Sigmoid colon (tissue), 7 donors: Measurements from ENCODE around the gene ZNF669. TPM values are rescaled to one million over a fixed set of nuclear protein-coding genes. Genes with fewer than 3 reads are reported as not detected.

Experiments used
- DNase-seq: peaks from one replicate; pipeline ENCODE4 v3.0.0-alpha.2; 2019
- H3K27ac ChIP-seq, 4 donors: fragments of 200-600 bp; sonication (generic); one replicate each; pipeline ENCODE4 v1.5.1; 2016 to 2019; ENCODE audit warnings: mild to moderate bottlenecking in 1 of 4
- H3K27me3 ChIP-seq, 3 donors: fragments of 200-600 bp; sonication (generic); one replicate each; pipeline ENCODE4 v1.5.1; 2019; ENCODE audit warnings: mild to moderate bottlenecking in 1 of 3
- H3K36me3 ChIP-seq, 4 donors: fragments of 200-600 bp; sonication (generic); one replicate each; pipeline ENCODE4 v1.5.1; 2016 to 2019
- H3K4me1 ChIP-seq, 4 donors: fragments of 200-600 bp; sonication (generic); one replicate each; pipeline ENCODE4 v1.5.1; 2017 to 2019
- H3K4me3 ChIP-seq, 4 donors: fragments of 200-600 bp; sonication (generic); one replicate each; pipeline ENCODE4 v1.5.1; 2017 to 2019; ENCODE audit warnings: mild to moderate bottlenecking in 2 of 4, moderate library complexity in 1 of 4
- H3K9me3 ChIP-seq, 4 donors: fragments of 200-600 bp in 3 of 4; sonication (generic) in 3 of 4; one replicate each; pipeline versions ENCODE4 v1.5.1 to v1.6.1; 2013 to 2019
- CTCF ChIP-seq, 4 experiments: fragments of 450-650 bp in 3 of 4; fragments of 200-600 bp in 1 of 4; IDR thresholded peaks; one replicate each; pipeline ENCODE4 v1.5.1; 2016 to 2019; ENCODE audit warnings: antibody characterized with exemption in 4 of 4, mild to moderate bottlenecking in 3 of 4, moderate library complexity in 2 of 4
- EP300 ChIP-seq, 4 donors: sonication (generic); formaldehyde crosslinking; IDR thresholded peaks; one replicate each; pipeline ENCODE4 v1.6.1; 2017; ENCODE audit warnings: antibody characterized with exemption in 4 of 4
- POLR2A ChIP-seq, 2 donors: fragments of 450-650 bp; IDR thresholded peaks; one replicate each; pipeline ENCODE4 v1.6.1; 2016; ENCODE audit warnings: antibody characterized with exemption in 2 of 2, mild to moderate bottlenecking in 2 of 2, moderate library complexity in 2 of 2
- POLR2AphosphoS5 ChIP-seq, 4 donors: sonication (generic); formaldehyde crosslinking; IDR thresholded peaks; one replicate each; pipeline ENCODE4 v1.6.1; 2017; ENCODE audit warnings: antibody characterized with exemption in 4 of 4
- WGBS, 2 donors: extraction: QIAGEN DNeasy Blood & Tissue Kit; methylation state at CpG; one replicate each; pipeline ENCODE4 v1.1.7; 2013; 5-methylcytosine and 5-hydroxymethylcytosine counted together
- intact Hi-C: fragments of 100-400 bp; cut with DNase I; formaldehyde crosslinking; loops from one replicate; pipeline ENCODE4 v1.15.1; 2023
- polyA plus RNA-seq, 3 donors: library from polyadenylated mRNA; stranded (reverse); fragments of 200-250 nt; gene quantifications; one replicate each; pipeline ENCODE4 v1.2.3, GENCODE V29; 2013
- total RNA-seq, 4 donors: library from RNA; depleted of rRNA; stranded (reverse); fragments of >200 nt; gene quantifications; one replicate each; pipeline ENCODE4 v1.1.0, GENCODE V29; 2016
- donor health status: healthy with polysubstance abuse.
- donor health status: Bipolar disorder and iron deficiency.
- donor health status: healthy.

ZNF669 gene
- total and polyA plus RNA-seq, 7 donors = 3.6 to 5.8 (median 4.8) TPM

GRCh38 chr1:247110627-247111258 is 6.6 kb upstream of the ZNF669 start:
- no peak for DNase-seq
- no peaks in the 10 kb centered on the region for H3K9me3 ChIP-seq
- H3K4me1 ChIP-seq = peaks cover 0 to 23% (median 15%) of the 10 kb centered on the region in 4 donors
- peak overlapping the region; percentile 85 to 91 (median 88) for H3K27ac ChIP-seq
- TF ChIP-seq POLR2AphosphoS5 (IDR thresholded peaks at IDR 0.05) = no peak
- no peak for TF ChIP-seq POLR2A (IDR thresholded peaks at IDR 0.05)
- no peak for TF ChIP-seq CTCF (IDR thresholded peaks at IDR 0.05)
- no peak for TF ChIP-seq EP300 (IDR thresholded peaks at IDR 0.05)
- WGBS, 2 donors = 8 to 18% methylated on average over 30 of the region's 30 CpGs
- no peaks in the 10 kb centered on the region for H3K36me3 ChIP-seq
- intact Hi-C loops = no loop called here
- H3K27me3 ChIP-seq = no peaks in the 10 kb centered on the region
- H3K4me3 ChIP-seq = peak overlapping the region; percentile 52 to 94 (median 74)

GRCh38 chr1:247107694-247108093 is 3.5 kb upstream of the ZNF669 start:
- no peak for DNase-seq
- Histone ChIP-seq H3K9me3 (no peaks in the 10 kb centered on the region), H3K4me3 (no peak overlapping the region), H3K27me3 (no peaks in the 10 kb centered on the region), H3K27ac (no peak overlapping the region), H3K4me1 (peaks cover 0 to 39% (median 27%) of the 10 kb centered on the region in 4 donors), H3K36me3 (no peaks in the 10 kb centered on the region)
- no peak for TF ChIP-seq EP300 (IDR thresholded peaks at IDR 0.05)
- TF ChIP-seq CTCF (IDR thresholded peaks at IDR 0.05) = no peak
- TF ChIP-seq POLR2A (IDR thresholded peaks at IDR 0.05) = no peak
- no peak for TF ChIP-seq POLR2AphosphoS5 (IDR thresholded peaks at IDR 0.05)
- intact Hi-C loops = loop anchor here (5.0 to 10.0 kb wide), 2 partner anchors 225 to 543 kb away; partner anchors contain the start of genes CNST, TFB2M and ZNF496
- 90 to 91% methylated on average over 7 of the region's 7 CpGs for WGBS, 2 donors

GRCh38 chr1:247105966-247106365 is 1.8 kb upstream of the ZNF669 start:
- H3K36me3 ChIP-seq = peaks cover 2 to 12% (median 10%) of the 10 kb centered on the region in 4 donors
- WGBS, 2 donors = 91 to 96% methylated on average over 15 of the region's 15 CpGs
- DNase-seq = no peak
- no peak overlapping the region for H3K27ac ChIP-seq
- peaks cover 0 to 5% (median 0%) of the 10 kb centered on the region in 4 donors for H3K9me3 ChIP-seq
- no peak overlapping the region for H3K4me3 ChIP-seq
- TF ChIP-seq CTCF (IDR thresholded peaks at IDR 0.05) (no peak), POLR2A (IDR thresholded peaks at IDR 0.05) (no peak), EP300 (IDR thresholded peaks at IDR 0.05) (no peak), POLR2AphosphoS5 (IDR thresholded peaks at IDR 0.05) (no peak)
- intact Hi-C loops = loop anchor here (2.0 to 10.0 kb wide), 3 partner anchors 173 to 541 kb away; partner anchors contain the start of genes CNST, TFB2M and ZNF496
- no peaks in the 10 kb centered on the region for H3K27me3 ChIP-seq
- peaks cover 0 to 31% (median 26%) of the 10 kb centered on the region in 4 donors for H3K4me1 ChIP-seq

- intact Hi-C loops = loop anchor here (1.0 to 10.0 kb wide), 4 partner anchors 27 to 540 kb away; partner anchors contain the start of genes CNST, TFB2M, ZNF496 and ZNF670
- H3K36me3 ChIP-seq = peaks cover 10 to 22% (median 20%) of the 10 kb centered on the region in 4 donors
- peak overlapping the region in 3 of 4 donors; percentile 87 to 93 (median 88) for H3K27ac ChIP-seq
- 87 to 92% methylated on average over 13 of the region's 13 CpGs for WGBS, 2 donors
- no peaks in the 10 kb centered on the region for H3K27me3 ChIP-seq
- TF ChIP-seq POLR2AphosphoS5 (IDR thresholded peaks at IDR 0.05) (no peak), CTCF (IDR thresholded peaks at IDR 0.05) (no peak), EP300 (IDR thresholded peaks at IDR 0.05) (no peak), POLR2A (IDR thresholded peaks at IDR 0.05) (no peak)
- H3K4me1 ChIP-seq = peaks cover 0 to 22% (median 18%) of the 10 kb centered on the region in 4 donors
- H3K9me3 ChIP-seq = peaks cover 0 to 13% (median 0%) of the 10 kb centered on the region in 4 donors
- DNase-seq = no peak
- H3K4me3 ChIP-seq = peak overlapping the region; percentile 76 to 91 (median 84)
Observed at GRCh38 chr1:247104965-247105364, 809 bp upstream of the ZNF669 start.
